Erythroblast (primary cell): ENCODE measurements around the gene SLIT1.

ENCODE experiments used
- DNase-seq, 2 experiments: peaks; one replicate each; lab custom pipeline; 2025; lab: John Stamatoyannopoulos, UW
- GATA1 ChIP-seq: IDR thresholded peaks from 2 replicates; pipeline ENCODE4 v1.6.1; 2011; ENCODE audit warnings: low read depth, mild to moderate bottlenecking, control low read depth, low read length, moderate library complexity
- POLR2A ChIP-seq: IDR thresholded peaks from 2 replicates; pipeline ENCODE4 v1.6.1; 2011; ENCODE audit warnings: mild to moderate bottlenecking, low read length

The SLIT1 gene

GRCh38 chr10:97213431-97213830 is 27.7 kb upstream of the SLIT1 start:
- TF ChIP-seq GATA1: no peak
- TF ChIP-seq POLR2A: no peak
- no peak for DNase-seq

- TF ChIP-seq POLR2A (no peak), GATA1 (no peak)
- DNase-seq: no peak
Measured at GRCh38 chr10:97211229-97211628, 25.5 kb upstream of the SLIT1 start.

- peak; percentile 69 to 86 for DNase-seq
- TF ChIP-seq POLR2A (no peak), GATA1 (no peak)
Measured at GRCh38 chr10:97210543-97210960, 24.8 kb upstream of the SLIT1 start.

- TF ChIP-seq POLR2A (no peak), GATA1 (no peak)
- DNase-seq: no peak
Measured at GRCh38 chr10:97207756-97208346, 22.1 kb upstream of the SLIT1 start.

GRCh38 chr10:97207131-97207530 is 21.4 kb upstream of the SLIT1 start:
- TF ChIP-seq GATA1 (no peak), POLR2A (no peak)
- DNase-seq: no peak

- TF ChIP-seq POLR2A: no peak
- no peak for TF ChIP-seq GATA1
- DNase-seq: no peak
Measured at GRCh38 chr10:97204826-97205679, 19.3 kb upstream of the SLIT1 start.

GRCh38 chr10:97203220-97203619 is 17.5 kb upstream of the SLIT1 start:
- DNase-seq: no peak
- TF ChIP-seq GATA1 (no peak), POLR2A (no peak)

- DNase-seq: no peak
- TF ChIP-seq POLR2A (no peak), GATA1 (no peak)
Measured at GRCh38 chr10:97200616-97201015, 14.9 kb upstream of the SLIT1 start.

- TF ChIP-seq GATA1 (no peak), POLR2A (no peak)
- no peak for DNase-seq
Measured at GRCh38 chr10:97199152-97199551, 13.4 kb upstream of the SLIT1 start.

GRCh38 chr10:97197030-97197500 is 11.3 kb upstream of the SLIT1 start:
- TF ChIP-seq POLR2A (no peak), GATA1 (no peak)
- no peak for DNase-seq

GRCh38 chr10:97196223-97197029 is 10.7 kb upstream of the SLIT1 start:
- DNase-seq: peak; percentile 71 to 77
- TF ChIP-seq POLR2A (no peak), GATA1 (no peak)

GRCh38 chr10:97195706-97196222 is 10.0 kb upstream of the SLIT1 start:
- DNase-seq: no peak
- TF ChIP-seq POLR2A (no peak), GATA1 (no peak)

GRCh38 chr10:97192952-97193435 is 7.2 kb upstream of the SLIT1 start:
- TF ChIP-seq GATA1 (no peak), POLR2A (no peak)
- no peak for DNase-seq
